ENCODE results near the gene PDAP1. TPM values are rescaled to one million over a fixed set of nuclear protein-coding genes. Genes with fewer than 3 reads are reported as not detected.
A peak's percentile ranks its signal among the peaks of the same experiment; 100 is the strongest.

The PDAP1 gene
- total and polyA plus RNA-seq, 2 experiments from 2014 or later, result 52.6 to 93.9 TPM

GRCh38 chr7:99407872-99408378 lies 472 bp downstream of the PDAP1 start:
- Histone ChIP-seq H3K27ac (peak overlapping the region; percentile 95), H3K36me3 (replicated peaks; ENCODE audit: insufficient read depth, low read depth) (no peaks in the 10 kb centered on the region), H3K9me2 (replicated peaks; ENCODE audit: insufficient read depth) (no peaks in the 10 kb centered on the region), H3K9me3 (ENCODE audit: low read depth) (no peaks in the 10 kb centered on the region), H3K79me2 (peaks cover 77% of the 10 kb centered on the region), H3K4me3 (peak overlapping the region; percentile 57), H3K4me2 (peak overlapping the region; percentile 87), H3K4me1 (ENCODE audit: insufficient read depth) (peaks cover 23% of the 10 kb centered on the region), H4K20me1 (ENCODE audit: insufficient read depth, poor library complexity, severe bottlenecking) (peaks cover 31% of the 10 kb centered on the region), H3K27me3 (no peaks in the 10 kb centered on the region), H2AFZ (peak overlapping the region; percentile 72)
- DNase-seq (ENCODE audit: low spot score), result peak; percentile 78
- no peak for TF ChIP-seq EZH2 (IDR thresholded peaks at IDR 0.05; ENCODE audit: borderline replicate concordance)
- no peak for TF ChIP-seq CTCF (IDR thresholded peaks at IDR 0.05; ENCODE audit: poor library complexity)
- no peak for TF ChIP-seq EZH2phosphoT487 (IDR thresholded peaks at IDR 0.05; ENCODE audit: low read depth, severe bottlenecking, unreplicated experiment)
- 1% methylated on average over 28 of the region's 28 CpGs for WGBS (ENCODE audit: low lambda C conversion rate, missing lambda C conversion rate)

- peaks cover 23% of the 10 kb centered on the region for H3K4me1 ChIP-seq (ENCODE audit: insufficient read depth)
- H3K4me3 ChIP-seq, result no peak overlapping the region
- no peaks in the 10 kb centered on the region for H3K9me3 ChIP-seq (ENCODE audit: low read depth)
- H3K27me3 ChIP-seq, result no peaks in the 10 kb centered on the region
- peaks cover 68% of the 10 kb centered on the region for H3K79me2 ChIP-seq
- H3K36me3 ChIP-seq (replicated peaks; ENCODE audit: insufficient read depth, low read depth), result no peaks in the 10 kb centered on the region
- DNase-seq (ENCODE audit: low spot score), result no peak
- H4K20me1 ChIP-seq (ENCODE audit: insufficient read depth, poor library complexity, severe bottlenecking), result peaks cover 31% of the 10 kb centered on the region
- 89% methylated on average over 1 of the region's 1 CpG for WGBS (ENCODE audit: low lambda C conversion rate, missing lambda C conversion rate)
- no peak overlapping the region for H2AFZ ChIP-seq
- no peak overlapping the region for H3K27ac ChIP-seq
- TF ChIP-seq EZH2 (IDR thresholded peaks at IDR 0.05; ENCODE audit: borderline replicate concordance) (no peak), EZH2phosphoT487 (IDR thresholded peaks at IDR 0.05; ENCODE audit: low read depth, severe bottlenecking, unreplicated experiment) (no peak), CTCF (IDR thresholded peaks at IDR 0.05; ENCODE audit: poor library complexity) (no peak)
- no peaks in the 10 kb centered on the region for H3K9me2 ChIP-seq (replicated peaks; ENCODE audit: insufficient read depth)
- peak overlapping the region; percentile 87 for H3K4me2 ChIP-seq
Observed at GRCh38 chr7:99406557-99406956, 1.8 kb downstream of the PDAP1 start.

GRCh38 chr7:99404977-99405320 lies 3.4 kb downstream of the PDAP1 start:
- no peak overlapping the region for H3K4me2 ChIP-seq
- H3K4me1 ChIP-seq (ENCODE audit: insufficient read depth), result peaks cover 16% of the 10 kb centered on the region
- peaks cover 31% of the 10 kb centered on the region for H4K20me1 ChIP-seq (ENCODE audit: insufficient read depth, poor library complexity, severe bottlenecking)
- no peaks in the 10 kb centered on the region for H3K36me3 ChIP-seq (replicated peaks; ENCODE audit: insufficient read depth, low read depth)
- no peaks in the 10 kb centered on the region for H3K9me2 ChIP-seq (replicated peaks; ENCODE audit: insufficient read depth)
- no peaks in the 10 kb centered on the region for H3K27me3 ChIP-seq
- no peak for TF ChIP-seq EZH2 (IDR thresholded peaks at IDR 0.05; ENCODE audit: borderline replicate concordance)
- WGBS (ENCODE audit: low lambda C conversion rate, missing lambda C conversion rate), result 98% methylated on average over 10 of the region's 10 CpGs
- H3K4me3 ChIP-seq, result no peak overlapping the region
- DNase-seq (ENCODE audit: low spot score), result no peak
- H2AFZ ChIP-seq, result no peak overlapping the region
- H3K79me2 ChIP-seq, result peaks cover 52% of the 10 kb centered on the region
- H3K27ac ChIP-seq, result no peak overlapping the region
- no peaks in the 10 kb centered on the region for H3K9me3 ChIP-seq (ENCODE audit: low read depth)

GRCh38 chr7:99404235-99404976 lies 4.0 kb downstream of the PDAP1 start:
- Histone ChIP-seq H3K79me2 (peaks cover 47% of the 10 kb centered on the region), H3K9me3 (ENCODE audit: low read depth) (no peaks in the 10 kb centered on the region), H2AFZ (no peak overlapping the region), H3K4me1 (ENCODE audit: insufficient read depth) (peaks cover 12% of the 10 kb centered on the region), H3K27ac (no peak overlapping the region), H3K9me2 (replicated peaks; ENCODE audit: insufficient read depth) (no peaks in the 10 kb centered on the region), H3K4me2 (no peak overlapping the region), H3K27me3 (no peaks in the 10 kb centered on the region), H4K20me1 (ENCODE audit: insufficient read depth, poor library complexity, severe bottlenecking) (peaks cover 31% of the 10 kb centered on the region), H3K4me3 (no peak overlapping the region), H3K36me3 (replicated peaks; ENCODE audit: insufficient read depth, low read depth) (no peaks in the 10 kb centered on the region)
- WGBS (ENCODE audit: low lambda C conversion rate, missing lambda C conversion rate), result 91% methylated on average over 18 of the region's 18 CpGs
- no peak for TF ChIP-seq EZH2 (IDR thresholded peaks at IDR 0.05; ENCODE audit: borderline replicate concordance)
- TF ChIP-seq CTCF (IDR thresholded peaks at IDR 0.05; ENCODE audit: poor library complexity), result no peak
- TF ChIP-seq EZH2phosphoT487 (IDR thresholded peaks at IDR 0.05; ENCODE audit: low read depth, severe bottlenecking, unreplicated experiment), result no peak
- DNase-seq (ENCODE audit: low spot score), result no peak

Measured in hepatocyte (in vitro differentiated cells).